Endothelial cell of umbilical vein (primary cell): ENCODE measurements around the gene MRM1. TPM values are rescaled to one million over a fixed set of nuclear protein-coding genes. Genes with fewer than 3 reads are reported as not detected.

ENCODE experiments used
- BruUV-seq: library from RNA; stranded (reverse); fragments of 400-500 nt; replicated peaks from 2 replicates; lab custom pipeline; 2021; lab: Mats Ljungman, UMichigan
- CTCF ChIA-PET: fragments of 300-600, 350-600 bp; sonication (Branson Sonifier 250); formaldehyde crosslinking; loops from one replicate; lab custom pipeline; 2021; ENCODE audit warnings: antibody characterized with exemption, inconsistent platforms; lab: Charles Lee
- POLR2A ChIA-PET: fragments of 300-600, 350-600 bp; sonication (Branson Sonifier 250); formaldehyde crosslinking; loops from one replicate; lab custom pipeline; 2021; ENCODE audit warnings: antibody characterized with exemption, inconsistent platforms; lab: Charles Lee
- DNase-seq: peaks from one replicate; pipeline ENCODE4 v3.0.0-alpha.2; 2011; ENCODE audit warnings: low read depth, low spot score
- FAIRE-seq: peaks from 2 replicates; lab custom pipeline; 2011; peaks lifted over from hg19 to GRCh38; lab: Jason Lieb, UNC
- H2AFZ ChIP-seq: 2 replicates; pipeline ENCODE4 v1.6.0; 2012; ENCODE audit warnings: low read depth, low read length, control low read depth, inconsistent platforms
- H3K27ac ChIP-seq: 2 replicates; pipeline ENCODE4 v1.5.1; 2011; ENCODE audit warnings: low read depth, mild to moderate bottlenecking, control low read depth, low read length, moderate library complexity; ENCODE audit not compliant: insufficient read depth
- H3K27me3 ChIP-seq, 2 experiments: 2 replicates each; pipeline versions ENCODE4 v1.6.0 to v1.6.1; 2011; ENCODE audit warnings: low read length in 2 of 2, mixed read lengths in 1 of 2; ENCODE audit not compliant: control insufficient read depth in 2 of 2, insufficient read depth in 2 of 2
- H3K36me3 ChIP-seq, 2 experiments: 2 replicates in 1 of 2; 3 replicates in 1 of 2; pipeline ENCODE4 v1.5.1; 2011; ENCODE audit warnings: low read length in 2 of 2, mild to moderate bottlenecking in 1 of 2, moderate library complexity in 1 of 2; ENCODE audit not compliant: control insufficient read depth in 2 of 2, insufficient read depth in 2 of 2; ENCODE audit errors: extremely low read depth in 1 of 2
- H3K4me1 ChIP-seq: 3 replicates; pipeline ENCODE4 v1.5.1; 2011; ENCODE audit warnings: mild to moderate bottlenecking, low read length; ENCODE audit not compliant: control insufficient read depth, insufficient read depth; ENCODE audit errors: extremely low read depth
- H3K4me2 ChIP-seq: 2 replicates; pipeline ENCODE4 v1.6.1; 2011; ENCODE audit warnings: low read length, control low read depth, mixed read lengths; ENCODE audit not compliant: insufficient read depth
- H3K4me3 ChIP-seq, 3 experiments: fragments of 200-600 bp in 1 of 3; sonication (generic), shearing (Covaris generic) in 1 of 3; replicated peaks in 1 of 3; 2 replicates each; pipeline ENCODE4 v1.5.1; 2011 to 2016; ENCODE audit warnings: control low read depth in 3 of 3, low read length in 3 of 3, mild to moderate bottlenecking in 2 of 3, inconsistent platforms in 1 of 3, low read depth in 1 of 3, moderate library complexity in 1 of 3; ENCODE audit not compliant: insufficient read depth in 1 of 3
- H3K79me2 ChIP-seq: 2 replicates; pipeline ENCODE4 v1.6.0; 2012; ENCODE audit warnings: low read length, inconsistent platforms; ENCODE audit not compliant: control insufficient read depth, insufficient read depth
- H3K9ac ChIP-seq: replicated peaks from 2 replicates; pipeline ENCODE3; 2011; ENCODE audit warnings: low read length, control low read depth; ENCODE audit not compliant: insufficient read depth; ENCODE audit errors: extremely low read depth
- H3K9me1 ChIP-seq: replicated peaks from 3 replicates; pipeline ENCODE4 v1.6.0; 2011; ENCODE audit warnings: mild to moderate bottlenecking, low read length; ENCODE audit not compliant: control insufficient read depth, insufficient read depth; ENCODE audit errors: extremely low read depth
- H3K9me3 ChIP-seq: replicated peaks from 2 replicates; pipeline ENCODE4 v1.5.1; 2012; ENCODE audit warnings: low read length, inconsistent platforms; ENCODE audit not compliant: control insufficient read depth, insufficient read depth
- H4K20me1 ChIP-seq: replicated peaks from 2 replicates; pipeline ENCODE3; 2011; ENCODE audit warnings: mild to moderate bottlenecking, low read length; ENCODE audit not compliant: control insufficient read depth, insufficient read depth; ENCODE audit errors: extremely low read depth
- EZH2 ChIP-seq: IDR thresholded peaks from 2 replicates; pipeline ENCODE4 v1.6.1; 2012; ENCODE audit warnings: borderline replicate concordance, low read depth, mild to moderate bottlenecking, moderate library complexity, low read length, inconsistent platforms; ENCODE audit not compliant: severe bottlenecking
- FOS ChIP-seq: IDR thresholded peaks from 2 replicates; pipeline ENCODE4 v1.6.1; 2011; ENCODE audit warnings: mild to moderate bottlenecking, low read length, moderate library complexity, borderline replicate concordance; ENCODE audit not compliant: insufficient read depth
- GATA2 ChIP-seq: IDR thresholded peaks from 2 replicates; pipeline ENCODE4 v1.7.0; 2011; ENCODE audit warnings: low read depth, mild to moderate bottlenecking, moderate library complexity, mixed read lengths, low read length; ENCODE audit not compliant: insufficient read length, insufficient read depth
- JUN ChIP-seq: IDR thresholded peaks from 2 replicates; pipeline ENCODE4 v1.6.1; 2011; ENCODE audit warnings: borderline replicate concordance, low read depth; ENCODE audit not compliant: insufficient read length, insufficient read depth
- MYC ChIP-seq: IDR thresholded peaks from one replicate; pipeline ENCODE4 v1.6.1; 2011; ENCODE audit warnings: mild to moderate bottlenecking, low read depth, low read length
- POLR2A ChIP-seq: IDR thresholded peaks from 2 replicates; pipeline ENCODE4 v1.6.1; 2012; ENCODE audit warnings: low read depth, mild to moderate bottlenecking, control low read depth, low read length
- POLR2AphosphoS5 ChIP-seq: IDR thresholded peaks from 2 replicates; pipeline ENCODE4 v1.6.1; 2012; ENCODE audit warnings: low read depth, mild to moderate bottlenecking, control low read depth, low read length, moderate library complexity; ENCODE audit not compliant: insufficient read depth
- dilution Hi-C: fragments of 300-500 bp; cut with MboI; formaldehyde crosslinking; loops from one replicate; pipeline ENCODE4 v1.15.0; 2019; ENCODE audit warnings: low sequenced_read_pairs; ENCODE audit not compliant: extremely low pct_ligation_motif_present
- intact Hi-C: fragments of 100-400 bp; cut with micrococcal nuclease; formaldehyde crosslinking; loops from one replicate; pipeline ENCODE4 v1.10.0; 2022
- polyA plus RNA-seq, 4 experiments: library from polyadenylated mRNA; depleted of rRNA in 3 of 4; stranded (reverse) in 3 of 4; unstranded in 1 of 4; fragments of >200 nt; gene quantifications; 2 replicates each; pipeline versions ENCODE4 v1.2.1 to v1.2.3, GENCODE V29; 2011 to 2012; ENCODE audit warnings: missing spikeins in 1 of 4
- total RNA-seq: library from RNA; stranded (reverse); gene quantifications from 2 replicates; pipeline ENCODE4 v1.2.3, GENCODE V29; 2021
- TF ChIP-seq, protein P1 (sequence below), 2 donors: IDR thresholded peaks; 1 replicate in 1 of 2; 2 replicates in 1 of 2; pipeline ENCODE4 v1.5.1; 2011; ENCODE audit warnings: low read length in 2 of 2, mild to moderate bottlenecking in 2 of 2, moderate library complexity in 2 of 2, control low read depth in 1 of 2, inconsistent platforms in 1 of 2, low read depth in 1 of 2; ENCODE audit not compliant: insufficient read depth in 1 of 2; ENCODE audit errors: extremely low read depth in 1 of 2
- TF ChIP-seq, protein P2 (sequence below): IDR thresholded peaks from 2 replicates; pipeline ENCODE4 v1.6.1; 2011; ENCODE audit not compliant: insufficient read depth, insufficient read length

Gene MRM1
- total and polyA plus RNA-seq, 2 donors (not counting 3 experiments of a cell fraction or from before 2014, with no cell fraction given), result 3.7 to 5.9 TPM

DNA sequence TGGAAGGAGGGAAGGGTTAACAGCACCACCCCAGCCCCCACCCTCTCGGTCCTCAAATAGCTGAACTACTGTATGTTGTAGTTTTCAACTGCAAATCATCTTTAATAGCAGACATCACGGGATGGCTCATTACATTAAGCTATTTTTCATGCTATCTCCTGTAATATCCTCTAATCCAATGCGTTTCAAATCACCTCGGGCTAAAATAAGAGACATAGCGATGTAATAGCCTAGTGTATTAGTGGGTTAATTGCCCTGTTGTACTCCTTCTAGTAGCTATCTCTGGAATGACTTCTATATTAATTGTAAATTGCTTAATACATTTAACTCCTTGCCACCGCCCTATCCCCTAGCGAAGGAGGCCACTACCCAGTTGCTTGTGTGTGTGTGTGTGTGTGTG lies 54.3 kb downstream of the MRM1 start:
- H3K79me2 ChIP-seq, result no peaks in the 10 kb centered on the region
- CTCF ChIA-PET, result interaction anchor here (0.5 to 1.5 kb wide), 5 partner anchors 11 to 459 kb away, joined by 3 to 5 read pairs (median 3); no protein-coding TSS in a partner anchor
- intact Hi-C loops, result no loop called here
- H2AFZ ChIP-seq, result no peak overlapping the region
- H3K9me1 ChIP-seq, result no peaks in the 10 kb centered on the region
- BruUV-seq, result no TSS peak
- H3K4me1 ChIP-seq, result no peaks in the 10 kb centered on the region
- POLR2A ChIA-PET, result no interaction called here
- no peak for FAIRE-seq
- dilution Hi-C loops, result loop anchor here (25.0 kb wide), 1 partner anchor 407 kb away; no protein-coding TSS in a partner anchor
- H3K4me2 ChIP-seq, result no peak overlapping the region
- no peaks in the 10 kb centered on the region for H4K20me1 ChIP-seq
- no peaks in the 10 kb centered on the region for H3K36me3 ChIP-seq
- no peaks in the 10 kb centered on the region for H3K9me3 ChIP-seq
- H3K27me3 ChIP-seq, result peaks cover 15 to 20% of the 10 kb centered on the region in 2 experiments
- DNase-seq, result no peak
- no peak overlapping the region for H3K27ac ChIP-seq
- TF ChIP-seq POLR2A, result no peak
- TF ChIP-seq, protein P1, sequence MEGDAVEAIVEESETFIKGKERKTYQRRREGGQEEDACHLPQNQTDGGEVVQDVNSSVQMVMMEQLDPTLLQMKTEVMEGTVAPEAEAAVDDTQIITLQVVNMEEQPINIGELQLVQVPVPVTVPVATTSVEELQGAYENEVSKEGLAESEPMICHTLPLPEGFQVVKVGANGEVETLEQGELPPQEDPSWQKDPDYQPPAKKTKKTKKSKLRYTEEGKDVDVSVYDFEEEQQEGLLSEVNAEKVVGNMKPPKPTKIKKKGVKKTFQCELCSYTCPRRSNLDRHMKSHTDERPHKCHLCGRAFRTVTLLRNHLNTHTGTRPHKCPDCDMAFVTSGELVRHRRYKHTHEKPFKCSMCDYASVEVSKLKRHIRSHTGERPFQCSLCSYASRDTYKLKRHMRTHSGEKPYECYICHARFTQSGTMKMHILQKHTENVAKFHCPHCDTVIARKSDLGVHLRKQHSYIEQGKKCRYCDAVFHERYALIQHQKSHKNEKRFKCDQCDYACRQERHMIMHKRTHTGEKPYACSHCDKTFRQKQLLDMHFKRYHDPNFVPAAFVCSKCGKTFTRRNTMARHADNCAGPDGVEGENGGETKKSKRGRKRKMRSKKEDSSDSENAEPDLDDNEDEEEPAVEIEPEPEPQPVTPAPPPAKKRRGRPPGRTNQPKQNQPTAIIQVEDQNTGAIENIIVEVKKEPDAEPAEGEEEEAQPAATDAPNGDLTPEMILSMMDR (IDR thresholded peaks at IDR 0.05; ENCODE audit: extremely low read depth in 1 of 2, insufficient read depth in 1 of 2, low read depth in 1 of 2, low read length in 2 of 2), result no peak
- no peak for TF ChIP-seq EZH2
- no peak for TF ChIP-seq FOS
- TF ChIP-seq GATA2, result no peak
- TF ChIP-seq, protein P2, sequence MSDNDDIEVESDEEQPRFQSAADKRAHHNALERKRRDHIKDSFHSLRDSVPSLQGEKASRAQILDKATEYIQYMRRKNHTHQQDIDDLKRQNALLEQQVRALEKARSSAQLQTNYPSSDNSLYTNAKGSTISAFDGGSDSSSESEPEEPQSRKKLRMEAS, result no peak
- TF ChIP-seq MYC, result no peak
- no peak for TF ChIP-seq JUN
- TF ChIP-seq POLR2AphosphoS5, result no peak
- no peak overlapping the region for H3K4me3 ChIP-seq
- no peak overlapping the region for H3K9ac ChIP-seq
